Measurements from ENCODE around the gene DIDO1. TPM values are rescaled to one million over a fixed set of nuclear protein-coding genes. Genes with fewer than 3 reads are reported as not detected.

The DIDO1 gene
- total RNA-seq, 2 experiments from 2014 or later: 65.1 to 70.6 TPM

GRCh38 chr20:62952968-62953838 lies 26.9 kb upstream of the DIDO1 start:
- TF ChIP-seq CTCF (conservative IDR thresholded peaks at IDR 0.05; ENCODE audit: low read length) (no peak), EZH2phosphoT487 (IDR thresholded peaks at IDR 0.05; ENCODE audit: borderline replicate concordance, low read depth, low read length) (no peak)
- Histone ChIP-seq H3K4me3 (ENCODE audit: low read depth, low read length, poor library complexity, severe bottlenecking) (peak overlapping the region; percentile 44), H3K4me1 (ENCODE audit: insufficient read depth, low read length, poor library complexity, severe bottlenecking) (peaks cover 24% of the 10 kb centered on the region), H2AFZ (ENCODE audit: low read length) (peak overlapping the region; percentile 58), H3K4me2 (ENCODE audit: low read length) (peak overlapping the region; percentile 72), H3K9me3 (ENCODE audit: low read length) (peaks cover 10% of the 10 kb centered on the region), H4K20me1 (ENCODE audit: insufficient read depth, low read length) (no peaks in the 10 kb centered on the region), H3K9me2 (ENCODE audit: insufficient read depth, low read length) (no peaks in the 10 kb centered on the region), H3K36me3 (ENCODE audit: insufficient read depth, low read length) (peaks cover 25% of the 10 kb centered on the region), H3K27ac (ENCODE audit: low read depth, low read length, poor library complexity, severe bottlenecking) (peak overlapping the region; percentile 89), H3K79me2 (ENCODE audit: insufficient read depth, low read depth, low read length) (no peaks in the 10 kb centered on the region)
- BruUV-seq (replicated peaks): no TSS peak
- DNase-seq (ENCODE audit: low spot score): no peak
- ChIA-PET CTCF (ENCODE audit: unreplicated experiment) (no interaction called here), POLR2A (interaction anchor here (0.7 to 1.5 kb wide), 7 partner anchors 14 to 343 kb away, joined by 3 to 6 read pairs (median 4); partner anchors contain the start of gene DIDO1)
- intact Hi-C loops (cut with micrococcal nuclease; ENCODE audit: unreplicated experiment): loop anchor here (10.0 kb wide), 1 partner anchor 52 kb away; the partner anchor contains the start of gene BHLHE23

GRCh38 chr20:62952373-62952967 lies 26.2 kb upstream of the DIDO1 start, which contains the start of gene SLC17A9:
Gene SLC17A9 (plus strand): TSS chr20:62952709. CDS start chr20:62952831, 122 bp downstream.
- peak within 1 kb of the TSS; percentile 58 for H2AFZ ChIP-seq (ENCODE audit: low read length)

More at GRCh38 chr20:62952373-62952967, 26.2 kb upstream of the DIDO1 start, which contains the start of gene SLC17A9:
- POLR2A ChIA-PET: interaction anchor here (0.8 kb wide), 1 partner anchor 16 kb away, joined by 4 read pairs; no protein-coding TSS in a partner anchor
- CTCF ChIA-PET (ENCODE audit: unreplicated experiment): no interaction called here
- Histone ChIP-seq H3K9me3 (ENCODE audit: low read length) (peaks cover 10% of the 10 kb centered on the region), H3K79me2 (ENCODE audit: insufficient read depth, low read depth, low read length) (no peaks in the 10 kb centered on the region), H4K20me1 (ENCODE audit: insufficient read depth, low read length) (no peaks in the 10 kb centered on the region), H3K4me2 (ENCODE audit: low read length) (peak within 1 kb of the TSS; percentile 72), H3K36me3 (ENCODE audit: insufficient read depth, low read length) (peaks cover 32% of the 10 kb centered on the region), H3K4me3 (ENCODE audit: low read depth, low read length, poor library complexity, severe bottlenecking) (peak within 1 kb of the TSS; percentile 44), H3K4me1 (ENCODE audit: insufficient read depth, low read length, poor library complexity, severe bottlenecking) (peaks cover 24% of the 10 kb centered on the region), H3K27ac (ENCODE audit: low read depth, low read length, poor library complexity, severe bottlenecking) (peak within 1 kb of the TSS; percentile 89), H3K9me2 (ENCODE audit: insufficient read depth, low read length) (no peaks in the 10 kb centered on the region)
- DNase-seq (ENCODE audit: low spot score): no peak
- BruUV-seq (replicated peaks): no TSS peak
- no peak for TF ChIP-seq CTCF (conservative IDR thresholded peaks at IDR 0.05; ENCODE audit: low read length)
- no peak for TF ChIP-seq EZH2phosphoT487 (IDR thresholded peaks at IDR 0.05; ENCODE audit: borderline replicate concordance, low read depth, low read length)
- intact Hi-C loops (cut with micrococcal nuclease; ENCODE audit: unreplicated experiment): loop anchor here (10.0 kb wide), 1 partner anchor 52 kb away; the partner anchor contains the start of gene BHLHE23
